HepG2 (cell line): ENCODE data around the gene USP10. TPM values are rescaled to one million over a fixed set of nuclear protein-coding genes. Genes with fewer than 3 reads are reported as not detected.

Experiments
- ATAC-seq: fragments of 200-7000 bp; cut with Tn5 transposase; 3 replicates; pipeline ENCODE4 v1.9.1; 2020; ENCODE audit warnings: mild to moderate bottlenecking, moderate library complexity
- BruUV-seq: library from RNA; stranded (reverse); fragments of 400-500 nt; replicated peaks from 2 replicates; lab custom pipeline; 2021; lab: Mats Ljungman, UMichigan
- CTCF ChIA-PET: fragments of 300-600 bp; formaldehyde crosslinking; extraction: SDS; loops from one replicate; lab custom pipeline; 2021; ENCODE audit warnings: low total read pairs, inconsistent platforms, low intra/inter-chr PET ratio; lab: Yijun Ruan, JAX
- POLR2A ChIA-PET: fragments of 350-600 bp; sonication (Branson Sonifier 250); formaldehyde crosslinking; loops from one replicate; lab custom pipeline; 2020; ENCODE audit warnings: antibody characterized with exemption, inconsistent platforms; lab: Yijun Ruan, JAX
- DNase-seq: peaks from one replicate; pipeline ENCODE4 v3.0.0-alpha.2; 2015; ENCODE audit warnings: low spot score
- FAIRE-seq: peaks from 3 replicates; lab custom pipeline; 2011; peaks lifted over from hg19 to GRCh38; lab: Jason Lieb, UNC
- H2AFZ ChIP-seq: one replicate; pipeline ENCODE4 v1.6.1; 2011; ENCODE audit warnings: low read length, inconsistent platforms
- H3K27ac ChIP-seq: fragments of 300-600 bp; 3 replicates; pipeline ENCODE4 v1.8.0; 2011; ENCODE audit warnings: mixed run types, mild to moderate bottlenecking, mixed read lengths, low read length, inconsistent platforms; ENCODE audit not compliant: insufficient read depth; ENCODE audit errors: extremely low read length
- H3K27me3 ChIP-seq, 2 experiments: fragments of 200-600 bp in 1 of 2; 2 replicates in 1 of 2; 3 replicates in 1 of 2; pipeline versions ENCODE4 v1.6.0 to v1.8.0; 2011; ENCODE audit warnings: low read length in 2 of 2, mild to moderate bottlenecking in 2 of 2, moderate library complexity in 2 of 2, inconsistent platforms in 1 of 2; ENCODE audit not compliant: insufficient read depth in 2 of 2, control insufficient read depth in 1 of 2
- H3K36me3 ChIP-seq, 2 experiments: fragments of 200-600 bp in 1 of 2; replicated peaks in 1 of 2; 2 replicates in 1 of 2; 3 replicates in 1 of 2; pipeline versions ENCODE4 v1.5.1 to v1.8.0; 2011; ENCODE audit warnings: low read length in 2 of 2, inconsistent platforms in 1 of 2; ENCODE audit not compliant: insufficient read depth in 2 of 2, control insufficient read depth in 1 of 2
- H3K4me1 ChIP-seq: 2 replicates; pipeline ENCODE4 v1.5.1; 2012; ENCODE audit warnings: low read length, inconsistent platforms; ENCODE audit not compliant: insufficient read depth
- H3K4me2 ChIP-seq: 2 replicates; pipeline ENCODE4 v1.6.0; 2011; ENCODE audit warnings: low read depth, low read length, inconsistent platforms
- H3K4me3 ChIP-seq, 3 experiments: fragments of 200-600 bp in 1 of 3; sonication (generic), shearing (Covaris generic) in 1 of 3; replicated peaks in 1 of 3; 2 replicates each; pipeline ENCODE4 v1.5.1; 2011 to 2016; ENCODE audit warnings: low read length in 3 of 3, inconsistent platforms in 2 of 3, low read depth in 2 of 3, mild to moderate bottlenecking in 2 of 3, control low read depth in 1 of 3, mixed read lengths in 1 of 3; ENCODE audit not compliant: insufficient read depth in 1 of 3
- H3K79me2 ChIP-seq: one replicate; pipeline ENCODE4 v1.6.1; 2011; ENCODE audit warnings: low read length, inconsistent platforms; ENCODE audit not compliant: insufficient read depth
- H3K9ac ChIP-seq: 2 replicates; pipeline ENCODE4 v1.6.0; 2011; ENCODE audit warnings: mild to moderate bottlenecking, low read depth, low read length, inconsistent platforms; ENCODE audit not compliant: insufficient read depth
- H3K9me3 ChIP-seq: 2 replicates; pipeline ENCODE4 v1.5.1; 2012; ENCODE audit warnings: mild to moderate bottlenecking, low read length
- H4K20me1 ChIP-seq: 2 replicates; pipeline ENCODE4 v1.6.0; 2011; ENCODE audit warnings: inconsistent platforms, mild to moderate bottlenecking, low read length, moderate library complexity; ENCODE audit not compliant: insufficient read depth
- ATAD3A ChIP-seq: sonication (generic); formaldehyde crosslinking; IDR thresholded peaks from 2 replicates; pipeline ENCODE4 v1.4.0; 2020; ENCODE audit warnings: missing genetic modification reagents
- ATM ChIP-seq: fragments of 450-650 bp; IDR thresholded peaks from 2 replicates; pipeline ENCODE4 v1.7.1; 2017; ENCODE audit warnings: mild to moderate bottlenecking, borderline replicate concordance
- CEBPB ChIP-seq: IDR thresholded peaks from 2 replicates; pipeline ENCODE4 v1.6.1; 2011; ENCODE audit warnings: low read depth, low read length, improper control_type of control experiment, borderline replicate concordance
- FOXA1 ChIP-seq, 2 experiments: fragments of 450-650 bp in 1 of 2; sonication (generic) in 1 of 2; formaldehyde crosslinking in 1 of 2; IDR thresholded peaks; 2 replicates each; pipeline versions ENCODE4 v1.4.0 to v1.6.1; 2016 to 2020; ENCODE audit warnings: missing genetic modification reagents in 1 of 2
- NCOA5 ChIP-seq: sonication (generic); formaldehyde crosslinking; IDR thresholded peaks from 2 replicates; pipeline ENCODE4 v1.4.0; 2020; ENCODE audit warnings: missing genetic modification reagents
- NFIC ChIP-seq: IDR thresholded peaks from 2 replicates; pipeline ENCODE4 v1.6.1; 2012; ENCODE audit warnings: mild to moderate bottlenecking, low read length, inconsistent platforms
- NR2F1 ChIP-seq, 2 experiments: fragments of 450-650 bp in 1 of 2; formaldehyde crosslinking in 1 of 2; IDR thresholded peaks; 2 replicates each; pipeline versions ENCODE4 v1.5.0 to v1.6.1; 2016 to 2020; ENCODE audit warnings: mild to moderate bottlenecking in 1 of 2, missing compliant biosample characterization in 1 of 2, missing genetic modification reagents in 1 of 2, moderate library complexity in 1 of 2
- PHF5A ChIP-seq: IDR thresholded peaks from one replicate; pipeline ENCODE4 v1.6.1; 2018; ENCODE audit warnings: low read depth, missing genetic modification reagents; ENCODE audit not compliant: unreplicated experiment
- PRPF4 ChIP-seq: fragments of 200-400 bp; formaldehyde crosslinking; IDR thresholded peaks from 2 replicates; pipeline ENCODE4 v1.6.1; 2016; ENCODE audit warnings: low read length, low read depth; ENCODE audit not compliant: poor library complexity, severe bottlenecking
- RBM22 ChIP-seq: fragments of 200-400 bp; formaldehyde crosslinking; optimal IDR thresholded peaks from 2 replicates; pipeline ENCODE3; 2017; ENCODE audit warnings: mild to moderate bottlenecking, low read length, moderate library complexity
- STAG1 ChIP-seq: sonication (generic); formaldehyde crosslinking; IDR thresholded peaks from 2 replicates; pipeline ENCODE4 v1.4.0; 2020; ENCODE audit warnings: missing genetic modification reagents
- ZNF350 ChIP-seq: sonication (generic); formaldehyde crosslinking; IDR thresholded peaks from 2 replicates; pipeline ENCODE4 v1.4.0; 2020; ENCODE audit warnings: mild to moderate bottlenecking, low read depth, missing genetic modification reagents, borderline replicate concordance
- ZNF446 ChIP-seq: sonication (generic); formaldehyde crosslinking; IDR thresholded peaks from 2 replicates; pipeline ENCODE4 v1.5.0; 2020; ENCODE audit warnings: mild to moderate bottlenecking, missing genetic modification reagents
- ZNF83 ChIP-seq: sonication (generic); formaldehyde crosslinking; IDR thresholded peaks from 2 replicates; pipeline ENCODE4 v1.4.0; 2020; ENCODE audit warnings: missing genetic modification reagents, mild to moderate bottlenecking, borderline replicate concordance
- WGBS: methylation state at CpG from one replicate; pipeline ENCODE4 v1.1.6; 2017; ENCODE audit warnings: low lambda C conversion rate; 5-methylcytosine and 5-hydroxymethylcytosine counted together
- in situ Hi-C: cut with HindIII; loops from 2 replicates; pipeline ENCODE4 v1.10.0; 2017; ENCODE audit warnings: low pct_unique_long_range_greater_than_20kb; ENCODE audit not compliant: extremely low pct_ligation_motif_present
- intact Hi-C: fragments of 100-400 bp; cut with micrococcal nuclease; formaldehyde crosslinking; loops from one replicate; pipeline ENCODE4 v1.10.0; 2022; ENCODE audit not compliant: unreplicated experiment
- polyA plus RNA-seq, 8 experiments: library from polyadenylated mRNA; depleted of rRNA in 3 of 8; stranded (reverse) in 7 of 8; unstranded in 1 of 8; fragments of >200 nt; fragmentation: Illumina TruSeq in 4 of 8; extraction: Trizol in 4 of 8; gene quantifications; 2 replicates each; pipeline versions ENCODE4 v1.2.1 to v1.2.3, GENCODE V29; 2011 to 2016; ENCODE audit warnings: low read depth in 4 of 8, missing spikeins in 1 of 8, mixed read lengths in 1 of 8; ENCODE audit not compliant: insufficient read depth in 1 of 8
- total RNA-seq, 5 experiments: library from RNA; depleted of rRNA; stranded (reverse); fragments of >200 nt; fragmentation: Illumina TruSeq; extraction: Trizol; gene quantifications; 2 replicates each; pipeline ENCODE4 v1.2.3, GENCODE V29; 2016; ENCODE audit warnings: low read depth in 1 of 5
- TF ChIP-seq, protein P1 (sequence below): sonication (generic); formaldehyde crosslinking; IDR thresholded peaks from 2 replicates; pipeline ENCODE4 v1.4.0; 2020; ENCODE audit warnings: missing genetic modification reagents, mild to moderate bottlenecking, borderline replicate concordance
- TF ChIP-seq, protein P2 (sequence below): sonication (generic); formaldehyde crosslinking; IDR thresholded peaks from 2 replicates; pipeline ENCODE4 v1.8.0; 2022; ENCODE audit warnings: mild to moderate bottlenecking, missing genetic modification reagents, moderate library complexity
- TF ChIP-seq, protein P3 (sequence below): sonication (generic); formaldehyde crosslinking; IDR thresholded peaks from 2 replicates; pipeline ENCODE4 v1.5.0; 2020; ENCODE audit warnings: mild to moderate bottlenecking, low read depth, missing genetic modification reagents, borderline replicate concordance

USP10 gene
- total and polyA plus RNA-seq, 2 of the 13 experiments (the other 11 are each of a cell fraction or from before 2014, with no cell fraction given) = 79.1 to 122 TPM

DNA sequence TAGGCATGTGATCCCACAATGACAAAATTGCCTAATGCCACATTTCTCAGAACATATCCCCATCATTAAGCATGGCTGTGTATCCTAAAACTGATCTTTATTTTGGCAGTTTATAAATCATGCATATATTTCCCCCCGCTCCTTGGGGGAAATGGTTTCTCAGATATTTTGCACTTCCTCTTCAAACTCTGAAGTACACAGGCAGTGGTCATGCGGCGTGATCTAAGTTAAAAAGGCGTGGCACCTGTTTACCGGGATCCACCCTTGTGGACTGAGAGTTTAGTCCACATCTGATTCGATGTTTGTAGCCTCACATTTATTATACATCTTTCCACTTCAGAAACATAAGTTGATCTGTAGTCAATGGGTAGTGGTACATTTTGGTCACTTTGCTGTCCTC is 51.4 kb downstream of the USP10 start:
- no peaks in the 10 kb centered on the region for H3K27me3 ChIP-seq
- 98% methylated on average over 6 of the region's 6 CpGs for WGBS
- H3K79me2 ChIP-seq = peaks cover 65% of the 10 kb centered on the region
- DNase-seq (no peak), FAIRE-seq (no peak), ATAC-seq (no peak)
- intact Hi-C loops (no loop called here), in situ Hi-C loops (no loop called here)
- H3K4me3 ChIP-seq = no peak overlapping the region
- POLR2A ChIA-PET = no interaction called here
- no peak overlapping the region for H3K4me2 ChIP-seq
- TF ChIP-seq NR2F1 (CRISPR knock-in tag; IDR thresholded peaks at IDR 0.05) (no peak), RBM22 (no peak), NFIC (no peak), NCOA5 (no peak), ATAD3A (CRISPR knock-in tag) (no peak), FOXA1 (IDR thresholded peaks at IDR 0.05) (no peak), FOXA1 (CRISPR knock-in tag; IDR thresholded peaks at IDR 0.05) (no peak), PRPF4 (no peak), PHF5A (CRISPR knock-in tag) (no peak), ZNF350 (CRISPR knock-in tag) (no peak), STAG1 (CRISPR knock-in tag) (no peak), CEBPB (no peak), ZNF83 (CRISPR knock-in tag) (no peak), ATM (no peak), ZNF446 (CRISPR knock-in tag) (no peak)
- TF ChIP-seq, protein P1, sequence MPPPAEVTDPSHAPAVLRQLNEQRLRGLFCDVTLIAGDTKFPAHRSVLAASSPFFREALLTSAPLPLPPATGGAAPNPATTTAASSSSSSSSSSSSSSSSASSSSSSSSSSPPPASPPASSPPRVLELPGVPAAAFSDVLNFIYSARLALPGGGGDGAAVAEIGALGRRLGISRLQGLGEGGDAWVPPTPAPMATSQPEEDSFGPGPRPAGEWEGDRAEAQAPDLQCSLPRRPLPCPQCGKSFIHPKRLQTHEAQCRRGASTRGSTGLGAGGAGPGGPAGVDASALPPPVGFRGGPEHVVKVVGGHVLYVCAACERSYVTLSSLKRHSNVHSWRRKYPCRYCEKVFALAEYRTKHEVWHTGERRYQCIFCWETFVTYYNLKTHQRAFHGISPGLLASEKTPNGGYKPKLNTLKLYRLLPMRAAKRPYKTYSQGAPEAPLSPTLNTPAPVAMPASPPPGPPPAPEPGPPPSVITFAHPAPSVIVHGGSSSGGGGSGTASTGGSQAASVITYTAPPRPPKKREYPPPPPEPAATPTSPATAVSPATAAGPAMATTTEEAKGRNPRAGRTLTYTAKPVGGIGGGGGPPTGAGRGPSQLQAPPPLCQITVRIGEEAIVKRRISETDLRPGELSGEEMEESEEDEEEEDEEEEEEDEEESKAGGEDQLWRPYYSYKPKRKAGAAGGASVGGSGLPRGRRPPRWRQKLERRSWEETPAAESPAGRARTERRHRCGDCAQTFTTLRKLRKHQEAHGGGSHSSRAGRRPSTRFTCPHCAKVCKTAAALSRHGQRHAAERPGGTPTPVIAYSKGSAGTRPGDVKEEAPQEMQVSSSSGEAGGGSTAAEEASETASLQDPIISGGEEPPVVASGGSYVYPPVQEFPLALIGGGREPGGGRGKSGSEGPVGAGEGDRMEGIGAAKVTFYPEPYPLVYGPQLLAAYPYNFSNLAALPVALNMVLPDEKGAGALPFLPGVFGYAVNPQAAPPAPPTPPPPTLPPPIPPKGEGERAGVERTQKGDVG = no peak
- TF ChIP-seq, protein P2, sequence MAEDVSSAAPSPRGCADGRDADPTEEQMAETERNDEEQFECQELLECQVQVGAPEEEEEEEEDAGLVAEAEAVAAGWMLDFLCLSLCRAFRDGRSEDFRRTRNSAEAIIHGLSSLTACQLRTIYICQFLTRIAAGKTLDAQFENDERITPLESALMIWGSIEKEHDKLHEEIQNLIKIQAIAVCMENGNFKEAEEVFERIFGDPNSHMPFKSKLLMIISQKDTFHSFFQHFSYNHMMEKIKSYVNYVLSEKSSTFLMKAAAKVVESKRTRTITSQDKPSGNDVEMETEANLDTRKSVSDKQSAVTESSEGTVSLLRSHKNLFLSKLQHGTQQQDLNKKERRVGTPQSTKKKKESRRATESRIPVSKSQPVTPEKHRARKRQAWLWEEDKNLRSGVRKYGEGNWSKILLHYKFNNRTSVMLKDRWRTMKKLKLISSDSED = no peak
- TF ChIP-seq, protein P3, sequence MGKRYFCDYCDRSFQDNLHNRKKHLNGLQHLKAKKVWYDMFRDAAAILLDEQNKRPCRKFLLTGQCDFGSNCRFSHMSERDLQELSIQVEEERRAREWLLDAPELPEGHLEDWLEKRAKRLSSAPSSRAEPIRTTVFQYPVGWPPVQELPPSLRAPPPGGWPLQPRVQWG (CRISPR knock-in tag) = no peak
- H2AFZ ChIP-seq = no peak overlapping the region
- no peak overlapping the region for H3K9ac ChIP-seq
- peaks cover 14% of the 10 kb centered on the region for H3K4me1 ChIP-seq
- CTCF ChIA-PET = no interaction called here
- H4K20me1 ChIP-seq = peaks cover 52% of the 10 kb centered on the region
- H3K9me3 ChIP-seq = no peaks in the 10 kb centered on the region
- H3K27ac ChIP-seq = no peak overlapping the region
- H3K36me3 ChIP-seq = peaks cover 17 to 44% of the 10 kb centered on the region in 2 experiments
- BruUV-seq = no TSS peak
